ENCODE measurements around the gene FBN2. TPM values are rescaled to one million over a fixed set of nuclear protein-coding genes. Genes with fewer than 3 reads are reported as not detected.
"Not testable (repeated sequence)": the region's sequence is repeated elsewhere in the genome, so short reads cannot be mapped to it uniquely, and the experiment has no call there.

Gene FBN2
- total RNA-seq, 1 experiment from 2014 or later, result 0.08 TPM

- Histone ChIP-seq H3K27me3 (ENCODE audit: control insufficient read depth, insufficient read depth, low read length) (no peaks in the 10 kb centered on the region), H3K4me1 (ENCODE audit: control insufficient read depth, insufficient read depth, low read length) (no peaks in the 10 kb centered on the region), H3K9me3 (ENCODE audit: control insufficient read depth, insufficient read depth, low read depth, low read length) (no peaks in the 10 kb centered on the region), H3K27ac (ENCODE audit: low read length) (no peak overlapping the region), H3K4me3 (ENCODE audit: low read depth in 2 of 2, low read length in 2 of 2) (no peak overlapping the region), H3K36me3 (ENCODE audit: control insufficient read depth, insufficient read depth, low read length) (no peaks in the 10 kb centered on the region)
- ATAC-seq, result no peak
- BruUV-seq (replicated peaks), result no TSS peak
- TF ChIP-seq SIN3A (IDR thresholded peaks at IDR 0.05; ENCODE audit: borderline replicate concordance, insufficient read depth, low read depth, low read length), result no peak
- no peak for TF ChIP-seq TCF7L2 (IDR thresholded peaks at IDR 0.05; ENCODE audit: low read depth, low read length)
- TF ChIP-seq POLR2AphosphoS5 (IDR thresholded peaks at IDR 0.05; ENCODE audit: low read depth, low read length), result no peak
- TF ChIP-seq REST (IDR thresholded peaks at IDR 0.05; ENCODE audit: insufficient read depth in 1 of 2, low read depth in 2 of 2, low read length in 1 of 2), result no peak
- TF ChIP-seq, protein P1, sequence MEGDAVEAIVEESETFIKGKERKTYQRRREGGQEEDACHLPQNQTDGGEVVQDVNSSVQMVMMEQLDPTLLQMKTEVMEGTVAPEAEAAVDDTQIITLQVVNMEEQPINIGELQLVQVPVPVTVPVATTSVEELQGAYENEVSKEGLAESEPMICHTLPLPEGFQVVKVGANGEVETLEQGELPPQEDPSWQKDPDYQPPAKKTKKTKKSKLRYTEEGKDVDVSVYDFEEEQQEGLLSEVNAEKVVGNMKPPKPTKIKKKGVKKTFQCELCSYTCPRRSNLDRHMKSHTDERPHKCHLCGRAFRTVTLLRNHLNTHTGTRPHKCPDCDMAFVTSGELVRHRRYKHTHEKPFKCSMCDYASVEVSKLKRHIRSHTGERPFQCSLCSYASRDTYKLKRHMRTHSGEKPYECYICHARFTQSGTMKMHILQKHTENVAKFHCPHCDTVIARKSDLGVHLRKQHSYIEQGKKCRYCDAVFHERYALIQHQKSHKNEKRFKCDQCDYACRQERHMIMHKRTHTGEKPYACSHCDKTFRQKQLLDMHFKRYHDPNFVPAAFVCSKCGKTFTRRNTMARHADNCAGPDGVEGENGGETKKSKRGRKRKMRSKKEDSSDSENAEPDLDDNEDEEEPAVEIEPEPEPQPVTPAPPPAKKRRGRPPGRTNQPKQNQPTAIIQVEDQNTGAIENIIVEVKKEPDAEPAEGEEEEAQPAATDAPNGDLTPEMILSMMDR (IDR thresholded peaks at IDR 0.05), result no peak
- ChIA-PET CTCF (no interaction called here), POLR2A (no interaction called here)
- DNase-seq (ENCODE audit: low read depth, low spot score), result no peak
- intact Hi-C loops (cut with micrococcal nuclease; ENCODE audit: unreplicated experiment) (no loop called here), in situ Hi-C loops (cut with HindIII; ENCODE audit: low pct_unique_long_range_greater_than_20kb, low sequenced_read_pairs) (no loop called here)
Measured at GRCh38 chr5:128512894-128513293, 25.2 kb downstream of the FBN2 start.

GRCh38 chr5:128506643-128507042 lies 31.4 kb downstream of the FBN2 start:
- ATAC-seq (no peak), DNase-seq (ENCODE audit: low read depth, low spot score) (no peak)
- BruUV-seq (replicated peaks), result no TSS peak
- no peaks in the 10 kb centered on the region for H3K36me3 ChIP-seq (ENCODE audit: control insufficient read depth, insufficient read depth, low read length)
- POLR2A ChIA-PET, result no interaction called here
- TF ChIP-seq SIN3A (IDR thresholded peaks at IDR 0.05; ENCODE audit: borderline replicate concordance, insufficient read depth, low read depth, low read length), result no peak
- no peak for TF ChIP-seq TCF7L2 (IDR thresholded peaks at IDR 0.05; ENCODE audit: low read depth, low read length)
- TF ChIP-seq REST (IDR thresholded peaks at IDR 0.05; ENCODE audit: insufficient read depth in 1 of 2, low read depth in 2 of 2, low read length in 1 of 2), result no peak
- TF ChIP-seq, protein P1 (IDR thresholded peaks at IDR 0.05), result no peak
- no peak for TF ChIP-seq POLR2AphosphoS5 (IDR thresholded peaks at IDR 0.05; ENCODE audit: low read depth, low read length)
- in situ Hi-C loops (cut with HindIII; ENCODE audit: low pct_unique_long_range_greater_than_20kb, low sequenced_read_pairs), result no loop called here
- H3K27me3 ChIP-seq (ENCODE audit: control insufficient read depth, insufficient read depth, low read length), result no peaks in the 10 kb centered on the region
- H3K4me1 ChIP-seq (ENCODE audit: control insufficient read depth, insufficient read depth, low read length), result no peaks in the 10 kb centered on the region
- H3K27ac ChIP-seq (ENCODE audit: low read length), result no peak overlapping the region
- intact Hi-C loops (cut with micrococcal nuclease; ENCODE audit: unreplicated experiment), result no loop called here
- no peaks in the 10 kb centered on the region; the same call in 1 of the 2 replicates for H3K9me3 ChIP-seq (ENCODE audit: control insufficient read depth, insufficient read depth, low read depth, low read length)
- CTCF ChIA-PET, result no interaction called here
- no peak overlapping the region for H3K4me3 ChIP-seq (ENCODE audit: low read depth in 2 of 2, low read length in 2 of 2)

DNA sequence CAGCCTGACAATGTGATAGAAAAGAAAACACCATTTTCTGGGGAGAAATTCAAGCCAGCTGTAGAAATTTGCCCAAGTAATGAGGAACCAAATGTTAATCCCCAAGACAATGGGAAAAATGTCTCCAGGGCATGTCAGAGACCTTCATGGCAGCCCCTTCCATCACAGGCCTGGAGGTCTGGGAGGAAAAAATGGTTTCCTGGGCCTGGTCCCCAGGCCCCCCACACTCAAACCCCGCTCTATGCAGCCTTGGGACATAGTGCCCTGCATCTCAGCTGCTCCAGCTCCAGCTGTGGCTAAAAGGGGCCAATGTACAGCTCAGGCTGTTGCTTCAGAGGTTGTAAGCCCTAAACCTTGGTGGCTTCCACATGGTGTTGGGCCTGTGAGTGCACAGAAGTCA lies 34.3 kb downstream of the FBN2 start:
- H3K9me3 ChIP-seq (ENCODE audit: control insufficient read depth, insufficient read depth, low read depth, low read length); H3K4me3 ChIP-seq (ENCODE audit: low read depth in 2 of 2, low read length in 2 of 2); CTCF ChIA-PET; ATAC-seq; intact Hi-C loops (cut with micrococcal nuclease; ENCODE audit: unreplicated experiment); BruUV-seq (replicated peaks); H3K27me3 ChIP-seq (ENCODE audit: control insufficient read depth, insufficient read depth, low read length); H3K36me3 ChIP-seq (ENCODE audit: control insufficient read depth, insufficient read depth, low read length); in situ Hi-C loops (cut with HindIII; ENCODE audit: low pct_unique_long_range_greater_than_20kb, low sequenced_read_pairs); H3K4me1 ChIP-seq (ENCODE audit: control insufficient read depth, insufficient read depth, low read length); H3K27ac ChIP-seq (ENCODE audit: low read length); POLR2A ChIA-PET; DNase-seq (ENCODE audit: low read depth, low spot score): not testable (repeated sequence)
